Measurements from ENCODE around the gene ADAM15. TPM values are rescaled to one million over a fixed set of nuclear protein-coding genes. Genes with fewer than 3 reads are reported as not detected.

Gene ADAM15
- polyA plus RNA-seq, 1 donor from 2014 or later = 24.8 TPM

DNA sequence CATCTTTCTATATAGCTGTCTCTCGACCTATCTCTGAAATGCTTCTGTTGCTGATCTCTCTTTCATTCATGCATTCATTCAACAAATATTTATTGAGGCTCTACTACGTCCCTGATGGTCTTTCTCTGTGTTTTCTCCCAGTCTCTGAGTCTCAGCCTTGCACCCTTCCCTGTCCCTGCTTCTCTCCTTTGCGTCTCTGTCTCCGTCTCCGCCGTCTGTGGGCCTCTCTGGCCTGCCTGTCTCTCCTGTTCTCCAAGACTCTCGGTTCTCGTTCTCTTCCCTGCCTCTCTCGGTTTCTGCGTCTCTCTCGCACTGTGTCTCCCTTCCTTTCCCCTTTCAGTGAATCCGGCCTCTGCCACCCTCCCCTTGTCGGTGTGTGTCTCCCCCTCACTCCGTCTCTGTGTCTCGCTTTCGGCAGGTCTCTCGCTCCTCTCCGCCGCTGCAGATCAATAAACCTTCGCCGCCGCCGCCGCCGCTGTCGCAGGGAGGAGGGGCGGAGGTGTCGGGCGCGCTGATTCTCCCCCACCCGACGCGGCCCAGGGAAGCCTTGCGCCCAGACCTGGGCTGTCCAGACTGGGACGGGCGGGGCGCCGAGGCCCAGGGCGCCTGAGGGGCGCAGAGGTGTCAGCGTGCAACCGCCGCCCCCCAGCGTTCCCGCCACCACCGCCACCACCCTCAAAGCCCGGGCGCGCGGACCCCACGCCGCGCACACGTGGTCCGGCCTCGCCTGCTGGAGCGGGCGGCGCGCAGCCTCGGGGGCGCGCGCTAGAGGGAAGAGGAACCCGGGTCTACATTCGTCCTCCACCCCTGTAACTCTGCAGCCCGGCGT lies 30.6 kb downstream of the ADAM15 start:
- peak overlapping the region; percentile 96 for H3K27ac ChIP-seq (ENCODE audit: low read length)
- H3K27me3 ChIP-seq (ENCODE audit: insufficient read depth, low read depth, low read length) = no peaks in the 10 kb centered on the region

DNA sequence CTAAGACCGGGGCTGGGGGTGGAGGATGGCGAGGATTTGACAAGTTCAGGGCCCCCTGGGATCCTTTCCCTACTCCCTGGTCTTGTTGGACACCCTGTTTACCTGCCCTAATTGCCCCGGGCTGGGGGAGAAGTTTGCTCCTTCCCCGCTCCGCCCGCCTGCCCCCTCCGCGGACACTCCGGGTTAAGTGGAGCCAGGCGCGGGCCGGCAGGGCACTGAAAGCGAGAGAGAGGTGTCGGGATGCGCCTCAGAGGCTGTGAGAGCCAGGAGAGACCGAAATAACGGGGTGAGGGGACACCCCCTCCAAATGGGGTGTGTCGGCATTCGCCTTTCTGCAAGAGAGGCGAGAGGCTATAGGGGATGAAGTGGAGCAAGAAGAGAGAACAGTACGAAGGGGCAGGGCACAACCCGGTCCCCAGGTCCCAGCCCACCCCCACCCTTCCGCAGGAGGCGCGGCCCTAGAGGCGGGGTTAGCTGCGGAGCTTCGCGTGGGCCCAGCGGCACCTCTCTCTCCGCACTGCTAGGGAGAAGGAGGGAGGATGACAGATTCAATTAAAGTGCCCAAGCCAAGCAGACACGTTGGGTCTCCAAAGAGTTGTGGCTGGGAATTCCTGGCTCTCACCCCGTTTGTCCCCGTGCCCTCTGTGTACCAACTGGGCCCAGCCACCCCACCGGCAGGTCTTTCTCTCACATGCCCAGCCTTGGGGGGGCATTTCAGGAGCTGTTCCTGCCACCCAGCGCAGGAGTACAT lies 31.4 kb downstream of the ADAM15 start:
- Histone ChIP-seq H3K27ac (ENCODE audit: low read length) (no peak overlapping the region), H3K9me2 (ENCODE audit: insufficient read depth, low read length) (no peaks in the 10 kb centered on the region), H3K79me2 (replicated peaks; ENCODE audit: insufficient read depth, low read length) (peaks cover 27% of the 10 kb centered on the region), H4K20me1 (ENCODE audit: insufficient read depth) (peaks cover 33% of the 10 kb centered on the region), H3K36me3 (ENCODE audit: insufficient read depth, low read length) (no peaks in the 10 kb centered on the region), H3K9ac (ENCODE audit: low read length) (peak overlapping the region; percentile 99), H3K9me3 (ENCODE audit: low read length) (no peaks in the 10 kb centered on the region), H2AFZ (ENCODE audit: low read depth, low read length) (no peak overlapping the region), H3K4me2 (ENCODE audit: low read length) (peak overlapping the region; percentile 10), H3K4me3 (ENCODE audit: low read length) (peak overlapping the region; percentile 99), H3K27me3 (ENCODE audit: insufficient read depth, low read depth, low read length) (no peaks in the 10 kb centered on the region), H3F3A (ENCODE audit: insufficient read depth, low read length, poor library complexity, severe bottlenecking) (peaks cover 7% of the 10 kb centered on the region)
- TF ChIP-seq TAF1 (IDR thresholded peaks at IDR 0.05; ENCODE audit: low read depth) = no peak
- TF ChIP-seq POLR2AphosphoS5 (IDR thresholded peaks at IDR 0.05) = no peak
- TF ChIP-seq, protein P1, sequence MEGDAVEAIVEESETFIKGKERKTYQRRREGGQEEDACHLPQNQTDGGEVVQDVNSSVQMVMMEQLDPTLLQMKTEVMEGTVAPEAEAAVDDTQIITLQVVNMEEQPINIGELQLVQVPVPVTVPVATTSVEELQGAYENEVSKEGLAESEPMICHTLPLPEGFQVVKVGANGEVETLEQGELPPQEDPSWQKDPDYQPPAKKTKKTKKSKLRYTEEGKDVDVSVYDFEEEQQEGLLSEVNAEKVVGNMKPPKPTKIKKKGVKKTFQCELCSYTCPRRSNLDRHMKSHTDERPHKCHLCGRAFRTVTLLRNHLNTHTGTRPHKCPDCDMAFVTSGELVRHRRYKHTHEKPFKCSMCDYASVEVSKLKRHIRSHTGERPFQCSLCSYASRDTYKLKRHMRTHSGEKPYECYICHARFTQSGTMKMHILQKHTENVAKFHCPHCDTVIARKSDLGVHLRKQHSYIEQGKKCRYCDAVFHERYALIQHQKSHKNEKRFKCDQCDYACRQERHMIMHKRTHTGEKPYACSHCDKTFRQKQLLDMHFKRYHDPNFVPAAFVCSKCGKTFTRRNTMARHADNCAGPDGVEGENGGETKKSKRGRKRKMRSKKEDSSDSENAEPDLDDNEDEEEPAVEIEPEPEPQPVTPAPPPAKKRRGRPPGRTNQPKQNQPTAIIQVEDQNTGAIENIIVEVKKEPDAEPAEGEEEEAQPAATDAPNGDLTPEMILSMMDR (IDR thresholded peaks at IDR 0.05; ENCODE audit: poor library complexity, severe bottlenecking) = no peak
- TF ChIP-seq RAD21 (conservative IDR thresholded peaks at IDR 0.05) = no peak
- TF ChIP-seq EZH2 (IDR thresholded peaks at IDR 0.05; ENCODE audit: borderline replicate concordance, insufficient read depth, low read length, poor library complexity, severe bottlenecking) = no peak
- no peak for TF ChIP-seq EP300 (conservative IDR thresholded peaks at IDR 0.05; ENCODE audit: poor library complexity, severe bottlenecking)
- TF ChIP-seq MXI1 (conservative IDR thresholded peaks at IDR 0.05; ENCODE audit: poor library complexity, severe bottlenecking) = no peak
- TF ChIP-seq, protein P2, sequence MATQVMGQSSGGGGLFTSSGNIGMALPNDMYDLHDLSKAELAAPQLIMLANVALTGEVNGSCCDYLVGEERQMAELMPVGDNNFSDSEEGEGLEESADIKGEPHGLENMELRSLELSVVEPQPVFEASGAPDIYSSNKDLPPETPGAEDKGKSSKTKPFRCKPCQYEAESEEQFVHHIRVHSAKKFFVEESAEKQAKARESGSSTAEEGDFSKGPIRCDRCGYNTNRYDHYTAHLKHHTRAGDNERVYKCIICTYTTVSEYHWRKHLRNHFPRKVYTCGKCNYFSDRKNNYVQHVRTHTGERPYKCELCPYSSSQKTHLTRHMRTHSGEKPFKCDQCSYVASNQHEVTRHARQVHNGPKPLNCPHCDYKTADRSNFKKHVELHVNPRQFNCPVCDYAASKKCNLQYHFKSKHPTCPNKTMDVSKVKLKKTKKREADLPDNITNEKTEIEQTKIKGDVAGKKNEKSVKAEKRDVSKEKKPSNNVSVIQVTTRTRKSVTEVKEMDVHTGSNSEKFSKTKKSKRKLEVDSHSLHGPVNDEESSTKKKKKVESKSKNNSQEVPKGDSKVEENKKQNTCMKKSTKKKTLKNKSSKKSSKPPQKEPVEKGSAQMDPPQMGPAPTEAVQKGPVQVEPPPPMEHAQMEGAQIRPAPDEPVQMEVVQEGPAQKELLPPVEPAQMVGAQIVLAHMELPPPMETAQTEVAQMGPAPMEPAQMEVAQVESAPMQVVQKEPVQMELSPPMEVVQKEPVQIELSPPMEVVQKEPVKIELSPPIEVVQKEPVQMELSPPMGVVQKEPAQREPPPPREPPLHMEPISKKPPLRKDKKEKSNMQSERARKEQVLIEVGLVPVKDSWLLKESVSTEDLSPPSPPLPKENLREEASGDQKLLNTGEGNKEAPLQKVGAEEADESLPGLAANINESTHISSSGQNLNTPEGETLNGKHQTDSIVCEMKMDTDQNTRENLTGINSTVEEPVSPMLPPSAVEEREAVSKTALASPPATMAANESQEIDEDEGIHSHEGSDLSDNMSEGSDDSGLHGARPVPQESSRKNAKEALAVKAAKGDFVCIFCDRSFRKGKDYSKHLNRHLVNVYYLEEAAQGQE (IDR thresholded peaks at IDR 0.05; ENCODE audit: borderline replicate concordance) = no peak
- TF ChIP-seq SMC3 (conservative IDR thresholded peaks at IDR 0.05; ENCODE audit: poor library complexity) = no peak

More for the DNA sequence above, 30.6 kb downstream of the ADAM15 start:
- H3F3A ChIP-seq (ENCODE audit: insufficient read depth, low read length, poor library complexity, severe bottlenecking) = peaks cover 7% of the 10 kb centered on the region
- peak overlapping the region; percentile 99 for H3K4me3 ChIP-seq (ENCODE audit: low read length)
- no peaks in the 10 kb centered on the region for H3K36me3 ChIP-seq (ENCODE audit: insufficient read depth, low read length)
- no peaks in the 10 kb centered on the region for H3K9me2 ChIP-seq (ENCODE audit: insufficient read depth, low read length)
- H2AFZ ChIP-seq (ENCODE audit: low read depth, low read length) = no peak overlapping the region
- no peaks in the 10 kb centered on the region for H3K9me3 ChIP-seq (ENCODE audit: low read length)
- peak overlapping the region; percentile 99 for H3K9ac ChIP-seq (ENCODE audit: low read length)
- H3K79me2 ChIP-seq (replicated peaks; ENCODE audit: insufficient read depth, low read length) = peaks cover 27% of the 10 kb centered on the region
- peaks cover 33% of the 10 kb centered on the region for H4K20me1 ChIP-seq (ENCODE audit: insufficient read depth)
- H3K4me2 ChIP-seq (ENCODE audit: low read length) = peak overlapping the region; percentile 82
- TF ChIP-seq EP300 (conservative IDR thresholded peaks at IDR 0.05; ENCODE audit: poor library complexity, severe bottlenecking) (no peak), MXI1 (conservative IDR thresholded peaks at IDR 0.05; ENCODE audit: poor library complexity, severe bottlenecking) (peak; percentile 68), POLR2AphosphoS5 (IDR thresholded peaks at IDR 0.05) (peak; percentile 34)

Data from neural cell (in vitro differentiated cells).